GM13977 (cell line): Measurements from ENCODE around the gene CDKL4.
"Not testable (repeated sequence)": the region's sequence is repeated elsewhere in the genome, so short reads cannot be mapped to it uniquely, and the experiment has no call there.

ENCODE experiments used
- DNase-seq: peaks from one replicate; pipeline ENCODE4 v3.0.0; 2012; ENCODE audit warnings: low spot score
- CTCF ChIP-seq: IDR thresholded peaks from 2 replicates; pipeline ENCODE4 v1.5.1; 2012; ENCODE audit warnings: mild to moderate bottlenecking, control low read depth; ENCODE audit not compliant: insufficient read depth; ENCODE audit errors: extremely low read depth, missing control alignments
- in situ Hi-C: fragments of 300-500 bp; cut with MboI; formaldehyde crosslinking; loops from one replicate; pipeline ENCODE4 v1.12.0; 2022; ENCODE audit warnings: low sequenced_read_pairs, low pct_unique_long_range_greater_than_20kb, mixed read lengths, inconsistent platforms; ENCODE audit not compliant: unreplicated experiment

CDKL4 gene

GRCh38 chr2:39158351-39158750 lies 85.4 kb downstream of the CDKL4 start:
- TF ChIP-seq CTCF, result no peak
- DNase-seq, result no peak
- in situ Hi-C loops, result no loop called here

- in situ Hi-C loops, result no loop called here
- TF ChIP-seq CTCF, result no peak
- no peak for DNase-seq
These were observed 86.9 kb downstream of the CDKL4 start for GRCh38 chr2:39156846-39157245.

GRCh38 chr2:39156107-39156506 lies 87.7 kb downstream of the CDKL4 start:
- no peak for DNase-seq
- TF ChIP-seq CTCF, result no peak
- in situ Hi-C loops, result no loop called here

- in situ Hi-C loops, DNase-seq: not testable (repeated sequence)
These were observed 88.2 kb downstream of the CDKL4 start for GRCh38 chr2:39155573-39155972.

- no peak for TF ChIP-seq CTCF
- in situ Hi-C loops, result no loop called here
- no peak for DNase-seq
These were observed 88.8 kb downstream of the CDKL4 start for GRCh38 chr2:39154944-39155343.

GRCh38 chr2:39153312-39153711 lies 90.5 kb downstream of the CDKL4 start:
- no peak for TF ChIP-seq CTCF
- no peak for DNase-seq
- in situ Hi-C loops, result no loop called here

- in situ Hi-C loops, result no loop called here
- no peak for TF ChIP-seq CTCF
- no peak for DNase-seq
These were observed 91.3 kb downstream of the CDKL4 start for GRCh38 chr2:39152504-39152903.
